ENCODE results near the gene HS6ST3.

DNA sequence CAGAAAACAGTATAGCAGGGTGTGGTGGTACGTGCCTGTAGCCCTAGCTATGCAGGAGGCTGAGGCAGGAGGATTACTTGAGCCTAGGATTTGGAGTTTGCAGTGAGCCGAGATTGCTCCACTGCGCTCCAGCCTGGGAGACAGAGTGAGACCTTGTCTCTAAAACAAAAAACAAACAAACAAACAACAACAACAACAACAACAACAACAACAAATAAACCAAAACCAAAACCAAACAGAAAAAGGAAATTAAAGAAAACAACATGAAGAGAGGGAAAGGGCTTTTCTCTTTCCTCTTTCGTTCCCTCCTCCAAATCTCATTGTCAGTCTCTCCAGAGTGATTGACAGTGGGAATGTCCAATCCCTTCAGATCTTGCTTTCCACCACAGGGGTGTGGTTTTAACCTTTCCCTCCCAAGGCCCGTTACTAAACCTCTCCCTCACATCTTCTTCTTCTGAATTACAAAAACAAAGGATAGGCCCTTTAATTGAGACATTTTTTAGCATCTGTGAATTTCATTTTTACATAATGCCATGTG, 341.2 kb downstream of the HS6ST3 start:
- no peak for TF ChIP-seq POLR2A (IDR thresholded peaks at IDR 0.05)
- TF ChIP-seq, protein P1, sequence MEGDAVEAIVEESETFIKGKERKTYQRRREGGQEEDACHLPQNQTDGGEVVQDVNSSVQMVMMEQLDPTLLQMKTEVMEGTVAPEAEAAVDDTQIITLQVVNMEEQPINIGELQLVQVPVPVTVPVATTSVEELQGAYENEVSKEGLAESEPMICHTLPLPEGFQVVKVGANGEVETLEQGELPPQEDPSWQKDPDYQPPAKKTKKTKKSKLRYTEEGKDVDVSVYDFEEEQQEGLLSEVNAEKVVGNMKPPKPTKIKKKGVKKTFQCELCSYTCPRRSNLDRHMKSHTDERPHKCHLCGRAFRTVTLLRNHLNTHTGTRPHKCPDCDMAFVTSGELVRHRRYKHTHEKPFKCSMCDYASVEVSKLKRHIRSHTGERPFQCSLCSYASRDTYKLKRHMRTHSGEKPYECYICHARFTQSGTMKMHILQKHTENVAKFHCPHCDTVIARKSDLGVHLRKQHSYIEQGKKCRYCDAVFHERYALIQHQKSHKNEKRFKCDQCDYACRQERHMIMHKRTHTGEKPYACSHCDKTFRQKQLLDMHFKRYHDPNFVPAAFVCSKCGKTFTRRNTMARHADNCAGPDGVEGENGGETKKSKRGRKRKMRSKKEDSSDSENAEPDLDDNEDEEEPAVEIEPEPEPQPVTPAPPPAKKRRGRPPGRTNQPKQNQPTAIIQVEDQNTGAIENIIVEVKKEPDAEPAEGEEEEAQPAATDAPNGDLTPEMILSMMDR (IDR thresholded peaks at IDR 0.05): no peak

All from transverse colon (tissue), 3 donors.